Activated naive CD4-positive, alpha-beta T cell treated with anti-CD3 and anti-CD28 coated beads for 36 hours (primary cell): ENCODE measurements around the gene MORN4. TPM values are rescaled to one million over a fixed set of nuclear protein-coding genes. Genes with fewer than 3 reads are reported as not detected.

ENCODE experiments used
- CTCF ChIA-PET: fragments of 350-600 bp; sonication (Branson Sonifier 250); formaldehyde crosslinking; loops from one replicate; lab custom pipeline; 2021; ENCODE audit warnings: antibody characterized with exemption; lab: Charles Lee
- DNase-seq: peaks from one replicate; pipeline ENCODE4 v3.0.0-alpha.2; 2020
- H3K27ac Mint-ChIP-seq: one replicate; pipeline ENCODE4 v1.8.0; 2021; ENCODE audit warnings: mild to moderate bottlenecking, mixed read lengths
- H3K27me3 Mint-ChIP-seq: one replicate; pipeline ENCODE4 v1.8.0; 2021; ENCODE audit warnings: low read depth, mixed read lengths
- H3K36me3 Mint-ChIP-seq: one replicate; pipeline ENCODE4 v1.8.0; 2021; ENCODE audit warnings: low read depth, mixed read lengths
- H3K4me1 Mint-ChIP-seq: one replicate; pipeline ENCODE4 v1.8.0; 2021; ENCODE audit warnings: low read depth, mixed read lengths
- H3K4me3 Mint-ChIP-seq: one replicate; pipeline ENCODE4 v1.8.0; 2021; ENCODE audit warnings: mild to moderate bottlenecking, moderate library complexity, mixed read lengths
- H3K9me3 Mint-ChIP-seq: one replicate; pipeline ENCODE4 v1.8.0; 2021; ENCODE audit warnings: mixed read lengths
- intact Hi-C: fragments of 100-400 bp; cut with micrococcal nuclease; formaldehyde crosslinking; loops from one replicate; pipeline ENCODE4 v1.15.1; 2023
- total RNA-seq, 2 experiments: library from RNA; stranded (reverse); gene quantifications; one replicate each; pipeline ENCODE4 v1.2.3, GENCODE V29; 2021

The MORN4 gene
- total RNA-seq, 2 experiments from 2014 or later: 10.7 TPM

DNA sequence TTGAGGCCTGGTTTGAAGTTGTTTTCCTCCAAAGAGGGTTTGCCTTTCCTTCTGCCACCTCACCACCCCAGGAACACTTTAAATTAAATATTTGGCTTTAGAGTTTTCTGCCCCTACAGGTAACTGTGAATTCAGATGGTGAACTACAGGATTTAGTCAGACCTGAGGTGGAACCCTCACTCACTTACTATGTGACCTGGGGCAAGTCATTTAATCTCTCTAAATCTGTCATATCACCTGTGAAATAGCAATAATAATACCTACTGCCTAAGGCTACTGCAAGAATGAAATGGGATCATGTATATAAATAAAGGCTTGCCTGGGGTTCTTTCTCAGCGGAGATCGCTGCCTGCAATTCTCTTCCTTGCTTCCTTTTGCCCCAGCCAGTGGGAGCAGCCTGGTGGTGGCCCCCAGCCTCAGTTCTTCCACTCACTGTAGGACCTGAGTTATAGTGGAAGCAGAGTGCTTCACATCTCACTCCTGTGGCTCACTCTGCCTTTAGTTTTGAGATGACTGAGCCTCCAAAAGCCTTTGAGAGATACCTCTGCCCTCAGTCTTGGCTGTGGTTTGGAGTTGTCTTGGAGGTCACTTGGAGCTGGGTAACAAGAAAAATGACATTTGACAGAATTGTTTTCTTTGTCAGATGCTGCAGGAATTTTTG is 66.8 kb downstream of the MORN4 start:
- Mint-ChIP-seq H3K36me3 (no peaks in the 10 kb centered on the region), H3K9me3 (no peaks in the 10 kb centered on the region), H3K27me3 (no peaks in the 10 kb centered on the region), H3K4me3 (no peak overlapping the region), H3K27ac (no peak overlapping the region), H3K4me1 (no peaks in the 10 kb centered on the region)
- CTCF ChIA-PET: no interaction called here
- DNase-seq: no peak
- intact Hi-C loops: no loop called here

DNA sequence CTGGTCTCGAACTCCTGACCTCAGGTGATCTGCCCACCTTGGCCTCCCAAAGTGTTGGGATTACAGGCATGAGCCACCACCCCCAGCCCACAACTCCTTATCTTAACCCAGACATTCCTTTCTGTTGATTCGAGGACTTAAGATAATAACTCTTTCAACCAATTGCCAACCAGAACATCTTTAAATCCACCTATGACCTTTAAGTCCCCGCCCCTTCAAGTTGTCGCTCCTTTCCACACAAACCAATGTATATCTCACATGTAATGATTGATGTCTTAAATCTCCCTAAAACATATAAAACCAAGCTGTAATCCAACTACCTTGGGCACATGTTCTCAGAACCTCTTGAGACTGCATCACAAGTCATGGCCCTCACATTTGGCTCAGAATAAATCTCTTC is 68.5 kb downstream of the MORN4 start:
- H3K4me3 Mint-ChIP-seq: no peak overlapping the region
- DNase-seq: no peak
- CTCF ChIA-PET: no interaction called here
- H3K27ac Mint-ChIP-seq: no peak overlapping the region
- no peaks in the 10 kb centered on the region for H3K4me1 Mint-ChIP-seq
- no peaks in the 10 kb centered on the region for H3K36me3 Mint-ChIP-seq
- H3K27me3 Mint-ChIP-seq: no peaks in the 10 kb centered on the region
- H3K9me3 Mint-ChIP-seq: no peaks in the 10 kb centered on the region
- intact Hi-C loops: no loop called here

Other genes with a start within 250 kb of the MORN4 start
- 10 to 100 TPM; 51.0 to 55.2 TPM for gene RRP12, start 232.2 kb downstream of the MORN4 start, total RNA-seq
- gene PGAM1, start 207.3 kb downstream of the MORN4 start, total RNA-seq: 1,000 to 10,000 TPM; 1,371 to 1,393 TPM
- 10 to 100 TPM; 54.9 to 64.0 TPM for gene EXOSC1, start 187.5 kb downstream of the MORN4 start, total RNA-seq
- 10 to 100 TPM; 20.7 to 26.5 TPM for gene ZDHHC16, start 187.3 kb downstream of the MORN4 start, total RNA-seq
- gene MMS19, start 135.1 kb downstream of the MORN4 start, total RNA-seq: 10 to 100 TPM; 95.0 to 95.6 TPM
- 1 to 10 TPM in 1 of 2 experiments, under 1 TPM in 1; 0.86 to 1.3 TPM for gene UBTD1, start 134.6 kb downstream of the MORN4 start, total RNA-seq
- under 1 TPM in 1 of 2 experiments, not detected in 1; 0.26 TPM for gene ANKRD2, start 60.7 kb downstream of the MORN4 start, total RNA-seq
- not detected for gene HOGA1, start 49.1 kb downstream of the MORN4 start, total RNA-seq
- gene C10orf62, start 43.8 kb downstream of the MORN4 start, total RNA-seq: not detected
- 1 to 10 TPM; 8.9 to 9.4 TPM for gene PI4K2A, start 7.2 kb upstream of the MORN4 start, total RNA-seq
- 1 to 10 TPM; 1.5 to 1.9 TPM for gene AVPI1, start 53.7 kb upstream of the MORN4 start, total RNA-seq
- 1 to 10 TPM; 2.7 to 3.4 TPM for gene MARVELD1, start 80.2 kb upstream of the MORN4 start, total RNA-seq
- 10 to 100 TPM; 18.0 to 18.4 TPM for gene ZFYVE27, start 103.6 kb upstream of the MORN4 start, total RNA-seq
- not detected for gene SFRP5, start 138.5 kb upstream of the MORN4 start, total RNA-seq
- under 1 TPM; 0.25 to 0.31 TPM for gene GOLGA7B, start 216.3 kb upstream of the MORN4 start, total RNA-seq